HG03097 (cell line): ENCODE measurements around the gene AK2.
"Not testable (repeated sequence)": the region's sequence is repeated elsewhere in the genome, so short reads cannot be mapped to it uniquely, and the experiment has no call there.

Experiments used
- ATAC-seq: cut with Tn5 transposase; IDR thresholded peaks from one replicate; pipeline ENCODE4 v1.9.1; 2021; ENCODE audit not compliant: unreplicated experiment, low FRiP score

AK2 gene

DNA sequence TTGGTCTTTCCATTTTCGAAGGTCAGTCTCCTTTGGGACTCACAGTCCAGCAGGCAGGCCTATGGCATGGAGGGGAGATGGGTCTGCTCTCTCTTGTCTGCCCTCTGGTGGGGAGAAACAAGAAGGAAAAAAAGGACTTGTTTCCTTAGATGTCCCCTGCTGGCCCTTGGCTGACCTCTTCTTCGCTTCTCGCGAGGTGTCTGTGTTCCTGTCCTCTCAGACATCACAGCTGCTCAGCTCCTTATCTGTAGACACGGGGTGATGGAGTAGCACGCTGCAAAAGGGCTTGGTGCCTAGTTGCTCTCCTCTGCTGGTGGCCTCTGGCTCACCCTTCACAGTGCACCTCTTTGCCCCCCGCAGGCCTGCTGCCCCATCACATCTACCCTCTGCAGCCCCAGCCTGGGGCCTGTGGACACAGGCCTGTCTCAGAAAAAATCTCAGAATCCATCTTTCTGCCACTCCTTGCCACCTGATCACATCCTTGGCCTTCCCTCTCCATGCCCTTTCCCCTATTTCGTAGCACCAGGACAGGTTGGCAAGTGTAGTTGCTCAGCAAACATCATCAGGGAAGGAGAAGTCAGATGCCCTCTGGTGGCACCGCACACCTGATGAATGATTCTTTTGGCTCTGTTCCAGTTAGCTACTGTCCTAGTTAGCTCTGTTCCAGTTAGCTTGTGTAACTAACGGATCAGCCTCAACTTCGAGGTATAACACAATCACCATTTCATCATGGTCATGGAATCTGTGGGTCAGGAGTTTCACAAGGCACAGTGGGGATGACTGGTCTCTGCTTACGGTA lies 18.7 kb upstream of the AK2 start:
- ATAC-seq = no peak

DNA sequence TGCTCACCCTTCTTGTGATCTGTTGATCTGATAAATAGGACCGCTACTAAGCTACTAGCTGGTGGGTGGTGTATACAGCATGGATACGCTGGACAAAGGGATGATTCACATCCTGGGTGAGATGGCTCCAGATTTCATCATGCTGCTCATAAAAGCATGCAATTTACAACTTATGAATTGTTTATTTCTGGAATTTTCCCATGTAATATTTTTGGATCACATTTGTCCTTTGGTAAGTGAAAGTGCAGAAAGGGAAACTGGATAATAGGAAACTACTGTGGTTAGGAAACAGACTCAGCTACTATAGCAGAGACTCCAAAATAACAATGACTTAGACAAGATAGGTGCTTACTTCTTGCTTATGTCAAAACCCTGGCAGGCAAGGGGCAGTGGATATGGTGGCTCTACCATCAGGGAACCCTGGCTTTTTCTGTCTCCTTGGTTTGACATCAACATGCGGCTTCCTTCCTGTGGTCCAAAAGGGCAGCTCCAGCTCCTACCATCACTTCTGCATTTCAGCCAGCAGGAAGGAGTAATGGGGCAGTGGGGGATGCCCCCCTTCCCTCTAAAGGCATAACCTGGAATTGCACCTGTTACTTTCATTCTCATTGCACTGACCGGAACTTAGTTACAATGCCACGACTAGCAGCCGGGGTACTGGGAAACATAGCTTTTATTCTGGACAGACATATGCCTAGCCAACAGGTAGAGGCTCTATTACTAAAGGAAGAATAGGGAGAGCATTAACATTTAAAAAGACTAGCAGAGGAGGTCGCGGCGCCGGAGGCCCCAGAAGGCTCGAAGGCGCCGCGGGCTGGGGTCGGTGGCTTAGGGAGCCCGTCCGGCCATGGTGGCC lies 13.8 kb upstream of the AK2 start:
- ATAC-seq = no peak

DNA sequence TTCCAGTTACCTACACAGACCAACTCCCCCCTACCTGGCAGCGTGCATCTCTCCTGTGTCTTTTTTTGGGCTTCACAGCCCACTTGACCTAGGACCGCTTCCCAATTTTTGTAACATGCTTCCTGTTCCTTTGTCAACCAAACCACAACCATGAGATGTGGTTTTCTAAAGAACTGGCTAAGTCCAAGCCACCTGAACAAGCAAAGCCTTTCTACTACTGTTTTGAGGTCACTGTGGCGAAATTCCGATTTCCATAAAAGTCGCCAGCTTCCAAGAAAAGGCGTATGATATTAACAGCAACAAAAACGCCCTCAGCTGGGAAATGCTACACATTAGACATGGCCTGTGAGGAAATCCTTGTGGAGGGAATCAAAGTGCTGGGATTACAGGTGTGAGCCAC lies 12.7 kb upstream of the AK2 start:
- ATAC-seq = no peak

DNA sequence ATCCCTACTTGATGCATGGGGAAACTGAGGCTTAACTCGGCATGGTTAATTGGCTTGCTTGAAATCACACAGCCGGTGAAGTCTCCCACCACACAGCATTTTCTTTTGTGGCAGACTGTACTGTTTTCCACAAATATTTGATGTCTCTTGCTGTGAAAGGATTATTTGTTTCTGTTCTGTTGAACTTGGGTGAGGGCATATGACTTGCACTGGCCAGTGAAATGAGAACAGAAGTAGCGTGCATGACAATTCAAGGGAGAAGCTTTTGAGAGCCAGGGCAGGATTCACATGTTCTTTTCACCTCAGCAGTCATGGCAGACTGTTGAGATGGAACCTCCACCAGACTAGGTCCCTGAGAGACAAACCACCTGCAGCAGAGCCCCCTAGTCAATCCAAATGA lies 11.7 kb upstream of the AK2 start:
- no peak for ATAC-seq

DNA sequence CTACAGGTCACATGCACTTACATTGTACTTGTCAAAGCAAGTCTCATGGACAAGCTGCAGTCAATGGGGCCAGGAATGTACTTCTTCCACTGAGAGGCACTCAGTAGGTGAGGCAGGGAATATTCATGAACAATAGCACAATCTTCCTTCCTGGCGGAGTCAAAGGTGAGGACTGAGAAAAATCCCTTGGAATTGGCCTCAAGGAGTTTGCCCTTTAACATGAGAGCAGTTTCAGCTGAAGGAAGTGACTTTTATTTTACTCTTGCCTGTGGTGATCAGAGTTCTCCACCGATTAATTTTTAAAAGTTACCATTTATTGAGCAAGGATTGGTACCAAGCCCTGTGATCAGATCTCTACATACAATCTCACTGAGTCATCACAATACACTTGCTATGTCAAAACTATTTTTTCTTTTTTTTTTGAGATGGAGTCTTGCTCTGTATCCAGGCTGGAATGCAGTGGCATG lies 11.2 kb upstream of the AK2 start:
- no peak for ATAC-seq

DNA sequence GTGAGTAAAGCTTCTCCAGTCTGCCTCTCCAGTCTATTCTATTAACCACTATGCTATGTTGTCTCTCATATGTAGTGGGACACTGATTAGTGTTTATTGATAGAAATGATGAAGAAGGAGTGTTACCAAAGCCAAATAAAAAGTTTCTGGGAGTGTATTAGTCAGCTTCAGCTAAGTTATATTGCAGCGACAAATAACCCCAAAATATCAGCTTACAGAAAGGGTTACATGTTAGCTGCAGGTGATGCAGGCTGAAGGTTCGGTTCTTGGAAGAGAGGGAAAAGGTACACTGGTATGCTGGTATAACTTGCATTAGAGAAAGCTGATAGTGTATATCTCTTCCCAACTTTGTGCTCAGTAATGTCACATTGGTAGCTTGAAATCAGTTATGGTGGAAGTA lies 10.6 kb upstream of the AK2 start:
- ATAC-seq = no peak

DNA sequence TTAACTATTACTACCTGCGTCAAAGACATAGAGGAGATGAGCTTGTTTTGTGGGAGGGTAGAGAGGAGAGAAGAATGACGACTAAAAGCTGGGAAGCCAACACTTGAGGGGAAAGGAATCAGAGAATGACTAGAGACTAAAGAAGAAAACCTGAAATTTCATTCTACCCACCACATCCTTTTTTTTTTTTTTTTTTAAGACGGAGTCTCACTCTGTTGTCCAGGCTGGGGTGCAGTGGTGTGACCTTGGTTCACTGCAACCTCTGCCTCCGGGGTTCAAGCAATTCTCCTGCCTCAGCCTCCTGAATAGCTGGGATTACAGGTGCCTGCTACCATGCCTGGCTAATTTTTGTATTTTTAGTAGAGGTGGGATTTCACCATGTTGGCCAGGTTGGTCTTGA lies 9.6 kb upstream of the AK2 start:
- ATAC-seq = not testable (repeated sequence)

DNA sequence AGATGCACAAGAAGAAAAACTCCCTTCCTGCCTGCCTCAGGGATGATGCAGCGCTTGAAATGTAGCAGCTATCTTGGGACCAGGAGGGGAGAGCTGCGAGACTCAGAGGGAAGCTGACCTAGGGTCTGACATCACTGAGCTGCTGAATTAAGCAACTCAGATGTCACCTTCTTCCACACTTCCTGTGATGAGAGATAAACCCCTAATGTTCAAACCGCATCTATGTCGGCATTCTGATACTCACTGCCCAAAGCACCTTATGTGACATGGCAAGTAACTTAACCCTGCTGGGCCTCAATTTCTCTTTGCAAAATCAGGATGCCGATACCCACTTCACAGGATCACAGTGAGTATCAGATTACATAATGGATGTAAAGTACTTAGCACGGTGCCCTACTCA lies 9.1 kb upstream of the AK2 start:
- no peak for ATAC-seq

DNA sequence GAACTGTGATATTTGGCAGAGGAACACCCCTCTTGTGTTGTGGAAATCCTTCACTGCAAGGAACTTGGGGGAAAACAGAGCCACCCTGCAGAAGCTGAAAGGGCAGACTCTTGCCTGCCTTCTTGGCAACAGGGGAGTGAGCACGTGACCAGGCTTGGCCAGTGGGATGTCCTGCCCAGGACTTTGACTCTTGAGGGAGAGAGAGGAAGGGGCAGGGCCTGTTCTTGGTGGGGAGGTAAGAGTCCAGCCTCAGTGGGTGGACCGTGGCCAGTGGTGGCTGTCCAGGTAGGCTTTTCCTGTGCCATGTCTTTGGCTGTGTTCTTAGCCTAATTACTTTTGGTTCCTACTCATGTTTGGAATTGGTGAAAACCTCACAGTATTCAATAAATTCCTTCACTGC lies 8.6 kb upstream of the AK2 start:
- ATAC-seq = no peak

DNA sequence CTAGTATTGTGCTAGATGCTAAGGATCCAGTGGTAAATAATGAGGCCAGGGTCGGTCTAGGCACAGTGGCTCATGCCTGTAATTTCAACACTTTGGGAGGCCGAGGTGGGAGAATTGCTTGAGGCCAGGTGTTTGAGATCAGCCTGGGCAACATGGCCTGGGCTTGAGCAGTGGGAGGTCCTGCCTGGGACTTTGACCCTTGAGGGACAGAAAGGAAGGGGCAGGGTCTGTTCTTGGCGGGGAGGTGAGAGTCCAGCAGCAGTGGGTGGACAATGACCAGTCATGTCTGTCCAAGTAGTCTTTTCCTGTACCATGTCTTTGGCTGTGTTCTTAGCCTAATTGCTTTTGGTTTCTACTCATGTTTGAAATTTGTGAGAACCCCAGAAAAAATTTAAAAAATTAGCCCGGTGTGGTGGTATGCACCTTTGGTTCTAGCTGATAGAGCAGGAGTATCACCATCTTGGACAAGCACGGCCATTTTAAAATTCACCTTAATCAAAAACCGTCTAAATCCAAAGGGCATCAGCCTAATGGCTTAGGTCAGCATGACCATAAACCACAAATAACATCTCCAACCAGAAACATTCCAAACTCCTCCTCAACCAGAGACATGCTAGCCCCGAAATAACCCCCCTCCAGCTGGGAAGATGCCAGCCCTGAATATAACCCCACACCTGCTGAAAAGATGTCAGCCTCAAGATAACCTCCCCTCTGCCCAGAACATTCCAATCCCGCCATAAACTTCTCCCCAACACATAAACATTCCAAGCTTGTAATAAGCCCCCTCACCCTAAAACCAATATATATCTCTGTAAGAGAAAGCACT lies 6.8 kb upstream of the AK2 start:
- ATAC-seq = no peak

DNA sequence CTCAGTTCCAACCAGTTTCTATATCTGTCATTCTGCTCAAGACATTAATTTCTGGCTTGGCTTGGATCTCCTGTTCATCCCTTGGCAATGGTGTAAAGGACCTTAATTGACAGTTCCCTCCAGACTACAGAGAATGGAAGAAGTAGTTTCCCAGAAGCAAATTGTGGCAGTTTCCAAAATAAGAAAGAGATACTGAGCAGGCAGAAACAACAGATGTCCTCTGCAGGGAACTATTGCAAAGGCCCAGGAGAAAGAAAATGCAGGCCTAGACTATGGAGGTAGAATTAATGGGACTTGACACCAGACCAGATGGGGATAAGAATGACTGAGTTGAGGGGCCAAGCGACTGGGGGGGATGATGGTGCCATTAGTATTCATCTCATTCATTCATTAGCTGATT lies 6.1 kb upstream of the AK2 start:
- ATAC-seq = no peak

DNA sequence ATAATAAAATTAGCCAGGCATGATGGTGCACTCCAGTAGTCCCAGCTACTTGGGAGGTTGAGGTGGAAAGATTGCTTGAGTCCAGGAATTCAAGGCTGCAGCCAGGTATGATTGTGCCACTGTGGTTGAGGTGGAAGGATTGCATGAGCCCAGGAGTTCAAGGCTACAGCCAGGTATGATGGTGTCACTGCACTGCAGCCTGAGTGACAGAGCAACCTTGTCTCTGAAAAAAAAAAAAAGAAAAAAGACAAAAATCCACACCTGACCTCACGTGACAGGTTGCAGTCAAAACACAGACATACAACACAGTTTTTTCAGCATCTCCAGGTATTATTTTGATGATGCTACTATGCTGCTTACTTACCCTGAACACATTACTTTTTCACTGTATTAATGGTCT lies 4.3 kb upstream of the AK2 start:
- ATAC-seq = no peak

DNA sequence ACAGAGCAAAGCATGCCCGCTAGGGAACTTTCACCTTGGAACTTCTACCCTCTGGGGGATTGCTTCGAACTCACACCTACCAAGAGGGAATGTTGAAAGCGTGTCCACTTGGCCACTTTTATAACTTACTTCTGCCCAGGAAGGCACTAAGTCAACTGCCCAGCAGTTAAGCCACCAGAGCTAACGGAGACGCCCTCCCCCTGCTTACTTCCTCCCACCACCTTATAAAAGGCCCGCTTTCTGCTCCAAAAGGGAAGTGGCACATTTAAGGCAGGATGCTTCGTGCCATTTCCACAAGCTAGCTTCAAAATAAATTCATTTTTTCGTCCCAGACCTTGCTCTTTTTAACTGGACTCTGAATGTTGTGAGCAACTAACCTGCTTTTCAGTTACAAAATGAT lies 3.2 kb upstream of the AK2 start:
- no peak for ATAC-seq

DNA sequence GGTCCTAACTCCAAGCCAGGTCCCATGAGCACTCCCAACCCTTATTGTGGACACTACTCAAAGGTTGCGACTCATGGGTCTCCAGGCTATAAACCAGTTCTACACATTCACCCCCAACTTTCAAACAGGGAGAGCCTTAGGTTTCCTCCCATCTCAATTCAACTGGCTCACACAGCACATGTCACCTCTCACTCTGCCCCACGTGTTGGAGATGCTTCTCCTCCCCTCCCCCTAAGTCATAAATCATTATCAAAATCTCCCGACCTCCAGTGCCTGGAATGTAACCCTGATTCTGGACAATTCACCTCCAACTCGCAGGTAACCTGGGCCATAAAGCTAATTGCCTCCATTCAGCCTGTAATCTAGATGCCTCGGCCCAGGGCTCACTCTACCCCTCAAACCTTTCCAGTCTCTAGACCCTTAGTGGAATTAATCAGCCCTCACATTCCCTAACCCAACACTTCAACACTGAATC lies 595 bp downstream of the AK2 start:
- ATAC-seq = no peak

DNA sequence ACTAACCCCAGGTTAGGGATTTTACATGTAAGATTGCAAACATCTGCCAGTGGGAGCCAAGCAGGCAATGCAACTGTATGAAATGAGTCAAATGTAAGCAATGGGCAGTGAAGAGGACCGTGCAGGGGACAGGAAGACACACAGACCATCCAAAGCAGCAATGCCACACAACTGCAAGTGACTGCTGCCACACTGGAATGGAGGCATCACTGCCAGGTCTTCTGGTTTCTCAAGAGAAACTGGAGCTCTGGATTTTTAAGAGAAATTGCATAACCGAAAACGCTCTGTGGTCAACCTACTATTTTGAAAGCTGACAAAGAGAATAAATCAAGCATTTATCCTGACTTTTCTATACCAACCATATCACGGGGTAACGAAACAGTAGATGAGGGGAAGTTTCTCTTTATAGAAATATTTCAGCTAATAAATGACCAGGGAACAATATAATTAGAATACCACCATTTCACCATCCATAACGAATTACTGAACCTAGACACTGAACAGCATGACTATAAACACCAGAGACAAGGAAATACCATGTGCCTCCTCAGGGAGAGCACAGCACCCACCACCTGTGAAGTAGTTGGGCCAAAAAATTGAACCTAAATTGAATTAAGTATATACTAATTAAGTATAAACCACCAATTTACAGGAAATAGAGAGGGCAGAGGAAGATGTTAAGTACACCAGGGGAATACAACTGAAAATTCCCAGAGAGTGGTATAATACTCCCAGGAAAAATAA lies 4.4 kb downstream of the AK2 start:
- no peak for ATAC-seq

DNA sequence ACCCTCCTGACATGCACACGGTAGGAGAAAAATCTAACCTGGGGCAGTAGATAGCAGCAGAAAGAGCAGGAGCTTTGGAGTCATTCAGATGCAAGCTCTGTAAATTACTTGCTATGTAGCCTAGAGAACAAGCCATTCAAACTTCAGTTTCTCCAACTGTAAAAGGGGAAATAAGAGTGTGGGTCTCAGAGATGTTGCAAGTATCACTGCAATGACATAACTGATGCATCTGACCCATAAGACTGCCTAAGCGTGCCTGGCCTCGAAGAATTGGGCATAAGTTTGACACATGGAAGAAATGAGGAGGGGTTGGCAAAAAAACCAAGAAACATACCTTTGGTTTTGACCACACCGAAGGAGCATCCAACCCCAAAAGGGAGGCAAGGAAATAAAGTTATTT lies 5.2 kb downstream of the AK2 start:
- no peak for ATAC-seq

DNA sequence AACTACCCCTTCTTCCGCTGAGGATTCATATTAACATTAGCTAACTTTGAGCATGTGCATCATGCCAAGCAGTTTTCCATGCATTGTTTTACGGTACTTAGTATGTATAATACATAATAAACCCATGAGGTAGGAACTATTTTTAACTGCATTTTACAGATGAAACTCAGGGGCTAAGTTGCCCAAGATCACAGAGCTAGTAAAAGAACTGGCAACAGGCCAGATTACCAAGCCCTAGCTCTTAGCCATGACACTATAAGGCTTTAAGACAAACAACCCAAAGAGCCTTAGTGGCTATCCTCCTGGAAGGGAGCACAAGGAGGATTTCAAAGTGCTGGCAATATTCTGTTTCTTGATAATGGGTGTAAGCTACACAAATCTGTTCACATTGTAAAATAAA lies 6.1 kb downstream of the AK2 start:
- ATAC-seq = no peak

DNA sequence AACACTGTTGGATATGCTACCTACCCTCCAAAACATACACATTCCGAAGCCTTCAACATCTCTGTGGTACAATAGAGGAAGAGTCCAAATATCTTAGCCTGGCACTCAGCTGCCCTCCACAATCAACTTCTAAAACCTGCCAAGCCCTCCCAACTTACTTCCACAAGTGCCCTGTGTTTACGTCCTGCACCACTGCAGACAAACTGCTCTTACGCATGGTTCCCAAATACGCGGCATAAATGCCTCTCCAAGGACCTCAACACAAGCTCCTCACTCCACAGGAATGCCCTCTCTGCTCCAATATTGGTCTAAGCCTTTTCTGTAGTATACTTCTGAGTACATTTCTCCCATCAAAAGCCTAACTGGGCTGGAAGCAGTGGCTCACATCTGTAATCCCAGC lies 6.8 kb downstream of the AK2 start:
- ATAC-seq = no peak

DNA sequence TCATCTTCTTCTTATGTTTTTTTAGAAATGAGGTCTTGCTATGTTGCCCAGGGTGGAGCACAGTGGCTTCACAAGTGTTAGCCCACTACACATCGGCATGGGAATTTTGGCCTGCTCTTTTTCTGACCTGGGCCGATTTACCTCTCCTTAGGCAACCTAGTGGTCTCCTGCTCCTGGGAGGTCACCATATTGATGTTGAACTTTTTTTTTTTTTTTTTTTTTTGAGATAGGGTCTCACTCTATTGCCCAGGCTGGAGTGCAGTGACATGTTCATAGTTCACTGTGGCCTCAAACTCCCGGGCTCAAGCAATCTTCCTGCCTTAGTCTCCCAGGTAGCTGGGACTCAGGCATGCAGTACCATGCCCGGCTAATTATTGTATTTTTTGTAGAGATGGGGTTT lies 7.5 kb downstream of the AK2 start:
- ATAC-seq = no peak

DNA sequence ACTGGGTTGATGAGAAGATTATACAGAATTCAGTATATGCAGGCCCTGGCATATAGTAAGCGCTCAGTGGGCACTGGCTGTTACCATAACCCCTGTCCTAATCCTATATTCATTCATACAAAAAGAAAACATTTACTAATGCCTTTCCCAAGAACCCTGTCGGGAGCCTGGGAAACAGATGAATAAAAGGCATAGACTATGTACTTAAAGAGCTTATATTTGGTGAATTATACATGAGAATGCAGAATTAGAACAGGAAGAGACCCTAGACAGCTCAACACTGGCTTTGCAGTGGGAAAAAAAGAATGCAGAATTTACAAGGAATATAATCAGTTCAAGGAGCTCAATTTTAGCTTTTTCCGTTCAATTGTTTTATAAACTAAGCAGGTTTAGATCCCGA lies 10.9 kb downstream of the AK2 start:
- ATAC-seq = no peak
